ENCODE results near the gene KRT84. TPM values are rescaled to one million over a fixed set of nuclear protein-coding genes. Genes with fewer than 3 reads are reported as not detected.
A peak's percentile ranks its signal among the peaks of the same experiment; 100 is the strongest.

Gene KRT84
- total RNA-seq, 6 donors from 2014 or later = not detected

GRCh38 chr12:52342781-52343490 lies 42.5 kb downstream of the KRT84 start:
- Histone ChIP-seq H3K4me1 (peaks cover 0 to 4% (median 4%) of the 10 kb centered on the region in 4 donors), H3K9me3 (peaks cover 0 to 10% (median 0%) of the 10 kb centered on the region in 4 donors), H3K4me3 (no peak overlapping the region), H3K27ac (no peak overlapping the region), H3K27me3 (no peaks in the 10 kb centered on the region), H3K36me3 (no peaks in the 10 kb centered on the region)
- peak; percentile 6 to 13 for ATAC-seq (ENCODE audit: low FRiP score in 2 of 2)
- TF ChIP-seq POLR2AphosphoS5 (IDR thresholded peaks at IDR 0.05) (no peak), EP300 (IDR thresholded peaks at IDR 0.05) (no peak), CTCF (IDR thresholded peaks at IDR 0.05) (no peak), POLR2A (IDR thresholded peaks at IDR 0.05) (no peak)
- DNase-seq = no peak
- WGBS, 2 donors = 75 to 76% methylated on average over 2 of the region's 2 CpGs

GRCh38 chr12:52341066-52341580 lies 44.3 kb downstream of the KRT84 start:
- peaks cover 0 to 10% (median 1%) of the 10 kb centered on the region in 4 donors for H3K9me3 ChIP-seq
- 95% methylated on average over 7 to 14 of the region's 14 CpGs for WGBS, 2 donors
- DNase-seq (no peak), ATAC-seq (ENCODE audit: low FRiP score in 2 of 2) (no peak)
- H3K36me3 ChIP-seq = no peaks in the 10 kb centered on the region
- peaks cover 0 to 4% (median 2%) of the 10 kb centered on the region in 4 donors for H3K4me1 ChIP-seq
- no peak overlapping the region for H3K4me3 ChIP-seq
- H3K27me3 ChIP-seq = no peaks in the 10 kb centered on the region
- TF ChIP-seq POLR2AphosphoS5 (IDR thresholded peaks at IDR 0.05) (no peak), CTCF (IDR thresholded peaks at IDR 0.05) (no peak), POLR2A (IDR thresholded peaks at IDR 0.05) (no peak), EP300 (IDR thresholded peaks at IDR 0.05) (no peak)
- H3K27ac ChIP-seq = no peak overlapping the region

GRCh38 chr12:52338241-52338960 lies 47.1 kb downstream of the KRT84 start:
- H3K27me3 ChIP-seq = no peaks in the 10 kb centered on the region
- H3K9me3 ChIP-seq = peaks cover 0 to 8% (median 2%) of the 10 kb centered on the region in 4 donors
- no peak for DNase-seq
- H3K27ac ChIP-seq = no peak overlapping the region
- 80 to 82% methylated on average over 7 to 10 of the region's 10 CpGs for WGBS, 2 donors
- no peak overlapping the region for H3K4me3 ChIP-seq
- H3K36me3 ChIP-seq = no peaks in the 10 kb centered on the region
- ATAC-seq (ENCODE audit: low FRiP score in 2 of 2) = no peak
- no peaks in the 10 kb centered on the region for H3K4me1 ChIP-seq
- no peak for TF ChIP-seq POLR2AphosphoS5 (IDR thresholded peaks at IDR 0.05)
- TF ChIP-seq POLR2A (IDR thresholded peaks at IDR 0.05) = no peak
- TF ChIP-seq EP300 (IDR thresholded peaks at IDR 0.05) = no peak
- no peak for TF ChIP-seq CTCF (IDR thresholded peaks at IDR 0.05)

- no peak overlapping the region for H3K4me3 ChIP-seq
- H3K27ac ChIP-seq = no peak overlapping the region
- WGBS, 2 donors = 70 to 81% methylated on average over 1 of the region's 1 CpG
- no peak for ATAC-seq (ENCODE audit: low FRiP score in 2 of 2)
- DNase-seq = no peak
- peaks cover 0 to 8% (median 0%) of the 10 kb centered on the region in 4 donors for H3K9me3 ChIP-seq
- no peaks in the 10 kb centered on the region for H3K27me3 ChIP-seq
- TF ChIP-seq EP300 (IDR thresholded peaks at IDR 0.05) = no peak
- no peak for TF ChIP-seq POLR2A (IDR thresholded peaks at IDR 0.05)
- no peak for TF ChIP-seq POLR2AphosphoS5 (IDR thresholded peaks at IDR 0.05)
- TF ChIP-seq CTCF (IDR thresholded peaks at IDR 0.05) = no peak
- H3K36me3 ChIP-seq = no peaks in the 10 kb centered on the region
- no peaks in the 10 kb centered on the region for H3K4me1 ChIP-seq
These were observed 48.4 kb downstream of the KRT84 start for GRCh38 chr12:52337054-52337453.
